ENCODE results near the gene IL13RA1. TPM values are rescaled to one million over a fixed set of nuclear protein-coding genes. Genes with fewer than 3 reads are reported as not detected.

IL13RA1 gene
- 40.2 TPM for polyA plus RNA-seq (2013, experiment 1 of 2)
- polyA plus RNA-seq (2013, experiment 2 of 2): 36.9 TPM

GRCh38 chrX:118726887-118727685 lies at the start of gene IL13RA1:
Gene IL13RA1 (plus strand): TSS chrX:118727606. CDS start chrX:118727639, 33 bp downstream.
- no peaks in the 10 kb centered on the region for H3K36me3 ChIP-seq (ENCODE audit: control insufficient read depth, insufficient read depth, low read length)
- no peaks in the 10 kb centered on the region for H3K9me3 ChIP-seq (ENCODE audit: control insufficient read depth, low read length)
- H3K27ac ChIP-seq (ENCODE audit: low read depth, low read length, severe bottlenecking): peak within 1 kb of the TSS; percentile 69
- H3K4me1 ChIP-seq (ENCODE audit: control insufficient read depth, insufficient read depth, low read length, poor library complexity, severe bottlenecking): peaks cover 16% of the 10 kb centered on the region
- peak within 1 kb of the TSS; percentile 57 for H3K4me3 ChIP-seq (ENCODE audit: extremely low read depth, insufficient read depth, low read length, poor library complexity, severe bottlenecking)
- 4% methylated on average over 4 of the region's 56 CpGs; no CpG with 5 or more reads in 1 of the 2 experiments for WGBS, 2 experiments (ENCODE audit: insufficient coverage in 2 of 2)

DNA sequence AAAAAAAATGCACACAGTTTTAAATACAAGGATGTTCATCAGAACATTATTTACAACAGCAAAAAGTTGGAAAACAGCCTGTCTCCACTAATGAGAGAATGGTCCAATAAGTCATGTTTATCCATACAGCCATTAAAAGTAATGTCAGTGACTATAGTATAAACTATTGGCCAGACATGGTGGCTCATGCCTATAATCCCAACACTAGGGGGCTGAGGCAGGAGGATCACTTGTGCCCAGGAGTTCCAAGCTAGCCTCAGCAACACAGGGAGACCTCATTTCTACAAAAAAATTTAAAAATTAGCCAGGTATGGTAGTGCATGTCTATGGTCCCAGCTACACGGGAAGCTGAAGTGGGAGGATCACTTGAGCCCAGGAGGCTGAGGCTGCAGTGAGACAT lies 48.1 kb upstream of the IL13RA1 start:
- Histone ChIP-seq H3K4me1 (ENCODE audit: control insufficient read depth, insufficient read depth, low read length, poor library complexity, severe bottlenecking) (no peaks in the 10 kb centered on the region), H3K9me3 (ENCODE audit: control insufficient read depth, low read length) (no peaks in the 10 kb centered on the region), H3K36me3 (ENCODE audit: control insufficient read depth, insufficient read depth, low read length) (no peaks in the 10 kb centered on the region), H3K4me3 (ENCODE audit: extremely low read depth, insufficient read depth, low read length, poor library complexity, severe bottlenecking) (no peak overlapping the region), H3K27ac (ENCODE audit: low read depth, low read length, severe bottlenecking) (no peak overlapping the region)
- no CpG with 5 or more reads among the region's 1 CpG for WGBS, 2 experiments (ENCODE audit: insufficient coverage in 2 of 2)

- WGBS, 2 experiments (ENCODE audit: insufficient coverage in 2 of 2): no CpG with 5 or more reads among the region's 2 CpGs
- Histone ChIP-seq H3K27ac (ENCODE audit: low read depth, low read length, severe bottlenecking) (no peak overlapping the region), H3K36me3 (ENCODE audit: control insufficient read depth, insufficient read depth, low read length) (no peaks in the 10 kb centered on the region), H3K4me1 (ENCODE audit: control insufficient read depth, insufficient read depth, low read length, poor library complexity, severe bottlenecking) (no peaks in the 10 kb centered on the region), H3K9me3 (ENCODE audit: control insufficient read depth, low read length) (no peaks in the 10 kb centered on the region), H3K4me3 (ENCODE audit: extremely low read depth, insufficient read depth, low read length, poor library complexity, severe bottlenecking) (no peak overlapping the region)
Measured at GRCh38 chrX:118682258-118683014, 45.0 kb upstream of the IL13RA1 start.

GRCh38 chrX:118685393-118685792 lies 42.0 kb upstream of the IL13RA1 start:
- no peak overlapping the region for H3K4me3 ChIP-seq (ENCODE audit: extremely low read depth, insufficient read depth, low read length, poor library complexity, severe bottlenecking)
- no peaks in the 10 kb centered on the region for H3K4me1 ChIP-seq (ENCODE audit: control insufficient read depth, insufficient read depth, low read length, poor library complexity, severe bottlenecking)
- no peaks in the 10 kb centered on the region for H3K9me3 ChIP-seq (ENCODE audit: control insufficient read depth, low read length)
- peaks cover 2% of the 10 kb centered on the region for H3K36me3 ChIP-seq (ENCODE audit: control insufficient read depth, insufficient read depth, low read length)
- no peak overlapping the region for H3K27ac ChIP-seq (ENCODE audit: low read depth, low read length, severe bottlenecking)
- 83% methylated on average over 1 of the region's 3 CpGs; no CpG with 5 or more reads in 1 of the 2 experiments for WGBS, 2 experiments (ENCODE audit: insufficient coverage in 2 of 2)

DNA sequence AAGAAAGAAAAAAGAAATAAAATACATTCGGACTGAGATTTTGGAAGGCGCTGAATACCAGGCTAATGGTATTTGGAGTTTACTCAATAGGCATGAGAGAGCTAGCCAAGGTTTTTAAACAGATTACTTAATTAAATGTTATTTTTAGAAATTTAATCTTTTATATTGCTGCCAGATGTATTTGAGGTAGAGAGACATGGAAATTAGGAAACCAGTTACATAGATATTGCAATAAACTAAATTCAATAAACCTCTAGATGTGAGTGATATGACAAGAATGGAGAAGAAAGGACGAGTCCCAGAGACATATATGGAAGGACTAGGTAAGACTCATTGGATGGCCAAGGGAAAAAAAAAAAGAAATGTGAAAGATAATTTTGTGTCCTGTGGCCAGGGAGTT lies 38.5 kb upstream of the IL13RA1 start:
- H3K36me3 ChIP-seq (ENCODE audit: control insufficient read depth, insufficient read depth, low read length): peaks cover 2% of the 10 kb centered on the region
- WGBS, 2 experiments (ENCODE audit: insufficient coverage in 2 of 2): no CpG with 5 or more reads among the region's 3 CpGs
- H3K4me1 ChIP-seq (ENCODE audit: control insufficient read depth, insufficient read depth, low read length, poor library complexity, severe bottlenecking): no peaks in the 10 kb centered on the region
- no peak overlapping the region for H3K27ac ChIP-seq (ENCODE audit: low read depth, low read length, severe bottlenecking)
- H3K4me3 ChIP-seq (ENCODE audit: extremely low read depth, insufficient read depth, low read length, poor library complexity, severe bottlenecking): no peak overlapping the region
- H3K9me3 ChIP-seq (ENCODE audit: control insufficient read depth, low read length): no peaks in the 10 kb centered on the region

DNA sequence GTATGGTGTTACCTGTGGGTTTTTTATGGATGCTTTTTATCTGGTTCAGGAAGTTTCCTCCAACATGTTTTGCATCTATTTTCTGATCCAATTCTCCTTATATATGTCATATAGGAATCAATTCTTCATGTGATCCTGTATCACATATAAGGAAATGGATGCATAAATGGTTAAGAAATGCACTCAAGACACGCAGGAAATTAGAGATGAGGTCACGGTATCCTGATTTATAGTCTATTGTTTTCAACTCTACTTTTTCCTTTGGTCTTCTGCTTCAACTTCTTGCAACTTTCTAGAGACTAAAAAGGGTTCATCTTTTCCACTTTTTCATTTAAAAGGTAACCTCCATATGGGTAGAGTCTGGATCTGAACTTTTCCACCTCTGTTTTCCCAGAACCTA lies 33.6 kb upstream of the IL13RA1 start:
- H3K36me3 ChIP-seq (ENCODE audit: control insufficient read depth, insufficient read depth, low read length): no peaks in the 10 kb centered on the region
- WGBS, 2 experiments (ENCODE audit: insufficient coverage in 2 of 2): no CpG with 5 or more reads among the region's 2 CpGs

DNA sequence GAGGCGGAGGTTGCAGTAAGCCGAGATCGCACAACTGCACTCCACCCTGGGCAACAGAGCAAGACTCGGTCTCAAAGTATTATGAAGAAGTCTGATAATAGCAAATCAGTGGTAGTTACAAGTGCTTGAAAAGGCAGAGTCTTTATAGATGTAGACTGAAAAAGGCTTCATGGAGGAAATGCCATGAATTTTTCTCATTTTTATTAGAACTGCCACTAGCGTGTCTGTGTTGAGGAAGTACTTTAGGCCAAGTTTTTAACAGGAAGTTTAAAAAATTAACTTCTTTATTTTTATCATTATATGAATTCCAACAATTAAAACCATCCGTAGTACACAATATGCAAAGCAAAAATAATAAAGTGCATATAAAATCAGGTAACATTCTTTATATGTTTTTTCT lies 32.8 kb upstream of the IL13RA1 start:
- no peaks in the 10 kb centered on the region for H3K9me3 ChIP-seq (ENCODE audit: control insufficient read depth, low read length)
- H3K4me3 ChIP-seq (ENCODE audit: extremely low read depth, insufficient read depth, low read length, poor library complexity, severe bottlenecking): no peak overlapping the region
- H3K27ac ChIP-seq (ENCODE audit: low read depth, low read length, severe bottlenecking): no peak overlapping the region
- H3K36me3 ChIP-seq (ENCODE audit: control insufficient read depth, insufficient read depth, low read length): no peaks in the 10 kb centered on the region
- no peaks in the 10 kb centered on the region for H3K4me1 ChIP-seq (ENCODE audit: control insufficient read depth, insufficient read depth, low read length, poor library complexity, severe bottlenecking)
- 93% methylated on average over 3 of the region's 6 CpGs; no CpG with 5 or more reads in 1 of the 2 experiments for WGBS, 2 experiments (ENCODE audit: insufficient coverage in 2 of 2)

More for the DNA sequence above, 33.6 kb upstream of the IL13RA1 start:
- Histone ChIP-seq H3K27ac (ENCODE audit: low read depth, low read length, severe bottlenecking) (no peak overlapping the region), H3K9me3 (ENCODE audit: control insufficient read depth, low read length) (no peaks in the 10 kb centered on the region), H3K4me1 (ENCODE audit: control insufficient read depth, insufficient read depth, low read length, poor library complexity, severe bottlenecking) (no peaks in the 10 kb centered on the region), H3K4me3 (ENCODE audit: extremely low read depth, insufficient read depth, low read length, poor library complexity, severe bottlenecking) (no peak overlapping the region)

DNA sequence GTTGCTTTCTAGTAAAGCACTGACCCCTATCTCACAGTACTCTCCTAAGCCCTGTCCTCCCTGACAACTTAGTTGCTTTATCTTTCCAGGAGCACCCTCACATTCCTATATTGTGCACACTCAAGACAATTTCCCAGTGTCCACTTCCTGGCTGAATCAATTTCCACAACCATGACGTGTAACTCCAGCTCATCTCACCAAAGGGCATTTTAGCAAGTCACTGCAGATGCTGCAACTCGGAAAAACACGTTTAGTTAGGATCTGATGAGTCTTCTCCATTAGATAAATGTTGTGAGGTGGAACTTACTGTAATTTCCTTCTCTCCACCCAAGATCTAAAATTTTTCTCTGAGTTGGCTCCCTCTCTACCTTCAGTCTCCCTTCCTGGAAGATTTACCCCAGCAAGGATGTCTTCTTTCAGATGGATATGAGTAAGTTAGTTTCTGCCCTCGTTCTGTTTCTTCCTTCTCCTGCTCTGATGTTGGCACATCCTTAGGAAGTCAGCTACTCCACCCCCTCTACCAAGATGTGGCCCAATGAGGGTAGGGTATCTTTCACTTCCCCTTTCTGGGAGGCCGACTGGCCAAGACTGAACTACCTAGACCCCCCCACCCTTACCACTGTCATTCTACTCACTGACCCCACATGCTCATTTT lies 28.8 kb upstream of the IL13RA1 start:
- no peak overlapping the region for H3K4me3 ChIP-seq (ENCODE audit: extremely low read depth, insufficient read depth, low read length, poor library complexity, severe bottlenecking)
- H3K9me3 ChIP-seq (ENCODE audit: control insufficient read depth, low read length): no peaks in the 10 kb centered on the region
- no peaks in the 10 kb centered on the region for H3K4me1 ChIP-seq (ENCODE audit: control insufficient read depth, insufficient read depth, low read length, poor library complexity, severe bottlenecking)
- WGBS, 2 experiments (ENCODE audit: insufficient coverage in 2 of 2): no CpG with 5 or more reads among the region's 5 CpGs
- H3K27ac ChIP-seq (ENCODE audit: low read depth, low read length, severe bottlenecking): no peak overlapping the region
- H3K36me3 ChIP-seq (ENCODE audit: control insufficient read depth, insufficient read depth, low read length): no peaks in the 10 kb centered on the region

DNA sequence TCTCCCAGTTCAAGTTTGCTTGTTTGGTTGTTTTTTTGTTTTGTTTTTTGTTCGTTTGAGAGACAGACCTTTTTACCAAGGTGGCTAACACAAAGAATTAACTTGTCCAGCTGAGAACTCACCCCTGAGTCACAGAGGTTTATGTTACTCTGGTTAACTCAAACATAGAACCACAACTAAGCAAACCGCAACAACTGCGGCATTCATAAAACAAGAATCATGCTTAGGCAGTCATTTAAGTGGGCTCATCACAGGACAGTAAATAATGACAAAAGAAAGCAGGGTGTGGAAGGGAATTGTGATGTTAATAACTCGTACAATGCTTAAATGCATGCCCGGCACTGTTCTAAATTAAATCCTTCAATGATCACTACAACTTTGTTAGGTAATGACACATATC lies 24.7 kb upstream of the IL13RA1 start:
- Histone ChIP-seq H3K4me1 (ENCODE audit: control insufficient read depth, insufficient read depth, low read length, poor library complexity, severe bottlenecking) (no peaks in the 10 kb centered on the region), H3K4me3 (ENCODE audit: extremely low read depth, insufficient read depth, low read length, poor library complexity, severe bottlenecking) (no peak overlapping the region), H3K27ac (ENCODE audit: low read depth, low read length, severe bottlenecking) (no peak overlapping the region), H3K9me3 (ENCODE audit: control insufficient read depth, low read length) (no peaks in the 10 kb centered on the region), H3K36me3 (ENCODE audit: control insufficient read depth, insufficient read depth, low read length) (no peaks in the 10 kb centered on the region)
- no CpG with 5 or more reads among the region's 5 CpGs for WGBS, 2 experiments (ENCODE audit: insufficient coverage in 2 of 2)

DNA sequence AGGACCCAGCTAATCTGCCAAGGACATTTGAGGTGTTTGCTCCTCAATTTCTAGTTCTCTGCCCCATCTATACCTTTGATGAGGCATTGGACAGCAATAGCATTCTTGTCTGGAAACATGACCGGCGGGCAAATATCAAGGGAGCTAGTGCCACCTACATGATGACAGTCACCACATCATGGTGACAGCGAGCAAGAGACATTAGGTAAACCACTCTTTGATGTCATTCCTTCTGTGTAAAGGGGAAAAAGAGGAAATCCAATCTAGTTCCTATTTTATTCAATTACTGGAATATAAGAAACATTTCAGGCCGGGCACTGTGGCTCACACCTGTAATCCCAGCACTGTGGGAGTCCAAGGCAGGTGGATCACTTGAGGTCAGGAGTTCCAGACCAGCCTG lies 20.7 kb upstream of the IL13RA1 start:
- Histone ChIP-seq H3K4me3 (ENCODE audit: extremely low read depth, insufficient read depth, low read length, poor library complexity, severe bottlenecking) (no peak overlapping the region), H3K27ac (ENCODE audit: low read depth, low read length, severe bottlenecking) (no peak overlapping the region), H3K9me3 (ENCODE audit: control insufficient read depth, low read length) (no peaks in the 10 kb centered on the region), H3K4me1 (ENCODE audit: control insufficient read depth, insufficient read depth, low read length, poor library complexity, severe bottlenecking) (no peaks in the 10 kb centered on the region), H3K36me3 (ENCODE audit: control insufficient read depth, insufficient read depth, low read length) (no peaks in the 10 kb centered on the region)
- WGBS, 2 experiments (ENCODE audit: insufficient coverage in 2 of 2): 100% methylated on average over 1 of the region's 4 CpGs; no CpG with 5 or more reads in 1 of the 2 experiments

All from mesodermal cell (in vitro differentiated cells).